DOHH2 (cell line): Measurements from ENCODE around the gene TNFSF10.

ENCODE experiments used
- EZH2phosphoT487 ChIP-seq: fragments of 200-600 bp; sonication (generic); IDR thresholded peaks from 2 replicates; pipeline ENCODE4 v1.6.1; 2017; ENCODE audit warnings: borderline replicate concordance, mild to moderate bottlenecking, antibody characterized with exemption, low read length, moderate library complexity, mixed read lengths
- TF ChIP-seq, protein P1 (sequence below): fragments of 200-600 bp; sonication (generic); IDR thresholded peaks from one replicate; pipeline ENCODE4 v1.5.1; 2014; ENCODE audit warnings: antibody characterized with exemption, mild to moderate bottlenecking, low read depth, low read length; ENCODE audit not compliant: poor library complexity, severe bottlenecking

- no peak for TF ChIP-seq EZH2phosphoT487
- TF ChIP-seq, protein P1, sequence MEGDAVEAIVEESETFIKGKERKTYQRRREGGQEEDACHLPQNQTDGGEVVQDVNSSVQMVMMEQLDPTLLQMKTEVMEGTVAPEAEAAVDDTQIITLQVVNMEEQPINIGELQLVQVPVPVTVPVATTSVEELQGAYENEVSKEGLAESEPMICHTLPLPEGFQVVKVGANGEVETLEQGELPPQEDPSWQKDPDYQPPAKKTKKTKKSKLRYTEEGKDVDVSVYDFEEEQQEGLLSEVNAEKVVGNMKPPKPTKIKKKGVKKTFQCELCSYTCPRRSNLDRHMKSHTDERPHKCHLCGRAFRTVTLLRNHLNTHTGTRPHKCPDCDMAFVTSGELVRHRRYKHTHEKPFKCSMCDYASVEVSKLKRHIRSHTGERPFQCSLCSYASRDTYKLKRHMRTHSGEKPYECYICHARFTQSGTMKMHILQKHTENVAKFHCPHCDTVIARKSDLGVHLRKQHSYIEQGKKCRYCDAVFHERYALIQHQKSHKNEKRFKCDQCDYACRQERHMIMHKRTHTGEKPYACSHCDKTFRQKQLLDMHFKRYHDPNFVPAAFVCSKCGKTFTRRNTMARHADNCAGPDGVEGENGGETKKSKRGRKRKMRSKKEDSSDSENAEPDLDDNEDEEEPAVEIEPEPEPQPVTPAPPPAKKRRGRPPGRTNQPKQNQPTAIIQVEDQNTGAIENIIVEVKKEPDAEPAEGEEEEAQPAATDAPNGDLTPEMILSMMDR = no peak
Measured at GRCh38 chr3:172568701-172569100, 45.5 kb upstream of the TNFSF10 start.
